HG03060 (cell line): ENCODE results near the gene RNF183.
"Not testable (repeated sequence)": the region's sequence is repeated elsewhere in the genome, so short reads cannot be mapped to it uniquely, and the experiment has no call there.

Experiments used
- ATAC-seq: cut with Tn5 transposase; IDR thresholded peaks from one replicate; pipeline ENCODE4 v1.9.1; 2021; ENCODE audit warnings: low read depth, moderate number of reproducible peaks; ENCODE audit not compliant: unreplicated experiment

RNF183 gene

DNA sequence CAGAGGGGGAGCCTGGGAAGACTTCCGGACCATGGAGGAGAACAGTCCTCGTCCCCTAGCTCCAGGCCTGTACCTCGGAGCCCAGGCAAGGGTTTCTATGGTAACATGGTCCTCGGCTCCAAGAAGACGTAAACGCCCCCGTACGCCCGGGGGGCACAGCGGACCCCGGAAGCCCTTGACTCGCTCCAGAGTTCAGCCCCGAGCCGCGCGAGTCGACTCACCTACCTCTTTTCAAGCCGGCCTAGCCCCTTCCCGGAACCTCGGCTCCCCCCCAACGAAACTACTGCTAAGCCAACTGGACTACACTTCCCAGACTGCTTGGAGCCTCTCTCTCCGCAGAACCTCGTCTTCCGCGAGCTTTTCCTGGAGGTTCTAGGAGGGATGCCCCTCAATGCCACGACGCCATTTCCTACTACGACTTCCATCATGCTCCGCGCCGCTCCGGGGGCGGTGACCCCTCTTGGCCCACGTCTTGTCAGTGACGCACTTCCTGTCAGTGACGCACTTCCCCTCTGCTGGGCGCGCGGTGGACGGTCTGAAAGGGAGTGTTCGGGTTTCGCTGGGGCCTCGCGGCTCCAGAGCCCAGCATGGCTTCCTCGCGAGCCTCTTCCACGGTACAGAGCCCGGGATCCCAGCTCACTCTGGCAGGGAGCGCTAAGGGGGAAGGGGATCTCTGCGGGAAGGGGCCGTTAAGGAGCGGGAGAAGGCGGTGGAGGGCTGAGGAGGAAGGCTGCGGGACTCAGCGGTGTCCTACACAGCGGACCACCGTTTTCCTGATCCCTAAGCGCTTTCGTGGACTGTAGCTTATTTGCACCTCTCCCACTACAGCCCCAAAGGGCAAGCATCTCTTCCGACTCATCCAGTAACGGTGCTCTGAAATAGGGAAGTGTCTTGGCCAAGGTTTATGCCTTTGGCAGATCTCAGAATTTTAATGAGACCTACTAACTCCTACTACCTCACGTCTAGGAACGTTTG lies 27.7 kb downstream of the RNF183 start, which contains the start of the genes CDC26 and PRPF4:
Gene CDC26, minus strand, starts transcription at position 416 of the 975 bp plus-strand sequence. CDS start 3,065 bp downstream, outside the sequence.
Gene PRPF4, plus strand, starts transcription at position 502 of the 975 bp plus-strand sequence. Its CDS starts 86 bp downstream, at position 588.
- ATAC-seq: peak; percentile 97

DNA sequence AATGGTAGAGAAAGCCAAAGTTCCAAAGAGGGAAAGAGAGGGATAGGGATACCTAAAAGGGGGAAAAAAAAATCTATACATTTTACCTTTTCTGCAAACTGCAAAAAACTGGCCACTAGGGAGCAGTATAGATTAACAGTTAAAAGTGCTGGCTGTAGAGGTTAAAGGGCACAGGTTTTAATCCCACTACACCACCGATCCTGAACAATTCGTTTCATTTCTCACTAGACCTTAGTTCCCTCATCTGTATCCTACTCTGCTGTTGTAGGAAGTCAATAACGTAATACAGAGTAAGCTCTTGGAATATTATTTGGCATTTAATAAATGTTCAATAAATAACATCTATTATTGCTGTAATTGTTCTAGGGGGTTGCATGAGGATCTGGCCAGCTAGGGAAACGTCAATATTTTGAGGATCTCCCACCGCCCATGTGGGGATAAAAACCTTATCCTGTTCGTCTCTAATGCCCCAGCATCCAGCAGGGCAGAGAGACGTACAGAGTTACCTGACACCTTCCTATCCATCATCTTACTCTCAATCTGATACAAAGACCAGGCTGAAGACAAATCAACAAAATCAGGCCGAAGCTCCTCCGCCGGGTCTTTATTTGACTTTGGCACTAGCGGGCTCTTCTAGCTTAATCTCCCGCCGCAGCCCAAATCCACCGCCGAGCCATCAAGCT lies 28.6 kb downstream of the RNF183 start:
- ATAC-seq: no peak

DNA sequence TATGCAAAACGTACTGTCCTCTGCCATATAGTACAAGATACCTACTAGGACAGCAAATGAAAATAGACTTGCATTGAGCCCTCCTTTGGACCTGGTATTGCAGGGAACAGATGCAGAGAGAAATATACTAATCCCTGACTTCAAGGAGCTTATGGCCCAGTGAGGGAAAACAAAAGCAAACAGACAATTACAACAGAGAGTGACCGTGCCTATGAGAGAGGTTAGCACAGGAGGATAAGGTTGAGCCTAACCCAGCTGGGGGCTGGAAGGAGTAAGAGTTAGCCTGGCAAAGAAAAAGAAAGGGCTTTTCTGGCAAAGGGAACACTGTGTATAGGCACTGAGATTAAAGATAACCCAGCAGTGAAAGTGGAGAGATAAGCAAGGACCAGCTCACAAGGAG lies 33.3 kb downstream of the RNF183 start:
- ATAC-seq: no peak

DNA sequence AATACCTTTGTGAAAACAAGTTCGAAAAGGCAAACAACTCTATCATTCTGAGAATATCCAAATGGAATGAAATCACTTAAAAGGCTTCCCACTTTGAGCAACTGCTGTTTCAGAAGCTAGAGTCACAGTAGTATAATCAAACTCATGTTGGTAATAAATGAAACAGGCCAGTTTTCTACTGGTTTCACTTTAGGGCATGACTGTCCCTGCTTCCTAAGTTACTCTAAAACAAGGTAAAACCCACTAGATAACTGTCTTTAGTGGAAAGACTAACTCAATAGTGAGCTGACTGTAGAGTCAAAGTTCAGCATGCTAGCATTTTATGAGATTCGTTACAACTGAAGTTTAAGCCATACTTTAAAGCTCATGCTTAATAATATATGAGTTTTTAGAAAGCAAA lies 33.8 kb downstream of the RNF183 start:
- no peak for ATAC-seq

DNA sequence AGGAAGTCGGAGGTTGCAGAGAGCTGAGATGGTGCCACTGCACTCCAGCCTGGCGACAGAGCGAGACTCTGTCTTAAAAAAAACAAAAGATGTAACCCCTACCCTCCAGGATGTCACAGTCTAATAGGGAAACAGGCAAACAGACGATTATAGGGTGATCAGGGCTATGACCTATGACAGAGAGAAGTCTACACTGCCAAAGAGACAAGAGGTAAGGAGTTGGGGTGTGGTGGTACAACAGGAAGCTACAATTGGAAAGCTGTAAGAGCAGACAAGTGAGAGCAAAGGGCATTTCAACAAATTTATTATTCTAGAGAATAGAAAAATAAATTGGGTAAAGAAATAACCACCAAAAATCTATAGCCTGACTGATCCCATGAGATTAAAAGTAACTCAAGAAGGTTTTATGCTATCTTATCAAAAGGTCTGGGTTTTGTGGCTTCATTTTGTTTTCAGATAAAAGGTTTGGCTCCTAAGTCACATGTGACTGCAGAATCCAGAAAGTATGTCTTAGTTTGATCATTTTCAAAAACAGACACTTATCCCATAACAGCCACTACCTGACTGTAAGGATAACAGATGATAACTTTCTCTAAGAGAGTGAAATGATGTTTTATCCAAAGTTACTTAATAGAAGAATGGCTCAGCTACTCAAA lies 35.1 kb downstream of the RNF183 start:
- no peak for ATAC-seq

DNA sequence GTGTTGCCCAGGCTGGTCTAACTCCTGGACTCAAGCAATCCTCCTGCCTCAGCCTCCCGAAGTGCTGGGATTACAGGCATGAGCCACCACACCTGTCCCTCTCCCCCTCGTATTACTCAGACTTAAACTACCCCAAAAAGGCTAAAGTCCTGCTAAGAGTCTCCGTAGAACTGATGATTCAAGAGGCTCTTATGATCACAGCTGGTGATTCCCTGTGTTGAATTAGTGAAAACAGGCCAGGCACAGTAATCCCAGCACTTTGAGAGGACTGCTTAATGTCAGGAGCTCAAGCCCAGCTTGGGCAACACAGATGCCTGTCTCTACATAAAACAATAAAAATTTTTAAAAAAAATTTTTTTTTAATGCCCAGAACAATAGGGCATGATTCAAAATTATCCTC lies 37.0 kb downstream of the RNF183 start:
- ATAC-seq: no peak

DNA sequence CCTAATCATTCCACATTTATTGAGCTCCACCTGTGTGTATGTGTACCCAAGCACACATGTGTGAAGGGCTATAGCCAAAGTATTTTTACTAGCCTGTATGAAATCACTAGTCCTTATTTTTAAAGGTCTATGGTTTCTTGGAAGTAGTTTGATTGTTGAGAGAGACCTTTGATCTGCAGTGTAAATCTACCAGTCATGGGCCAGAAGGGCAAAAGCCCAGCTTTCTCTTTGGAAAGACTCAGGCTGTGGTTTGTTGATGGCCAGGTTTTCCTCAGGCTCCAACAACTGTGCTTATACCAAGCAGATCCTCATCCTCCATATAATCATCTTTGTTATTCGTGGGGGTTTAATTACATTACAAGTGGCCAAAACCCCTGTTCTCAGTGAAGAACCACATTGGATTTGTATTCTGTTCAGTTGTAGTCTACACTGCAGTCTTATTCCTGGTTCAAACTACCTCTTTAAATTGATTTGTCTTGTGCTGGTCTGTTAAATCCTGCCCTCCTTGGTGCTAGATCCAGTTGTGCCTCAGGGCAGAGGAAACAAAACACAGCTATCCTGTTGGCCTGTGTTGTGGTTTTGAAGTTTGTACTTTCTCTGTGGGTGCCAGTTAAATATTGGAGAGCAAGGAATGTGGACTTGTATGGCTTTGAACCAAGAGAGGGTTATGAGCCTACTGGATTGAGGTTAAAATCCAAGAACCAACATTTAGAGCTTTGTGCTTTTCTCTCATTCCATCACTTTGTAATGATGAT lies 41.1 kb downstream of the RNF183 start:
- no peak for ATAC-seq

DNA sequence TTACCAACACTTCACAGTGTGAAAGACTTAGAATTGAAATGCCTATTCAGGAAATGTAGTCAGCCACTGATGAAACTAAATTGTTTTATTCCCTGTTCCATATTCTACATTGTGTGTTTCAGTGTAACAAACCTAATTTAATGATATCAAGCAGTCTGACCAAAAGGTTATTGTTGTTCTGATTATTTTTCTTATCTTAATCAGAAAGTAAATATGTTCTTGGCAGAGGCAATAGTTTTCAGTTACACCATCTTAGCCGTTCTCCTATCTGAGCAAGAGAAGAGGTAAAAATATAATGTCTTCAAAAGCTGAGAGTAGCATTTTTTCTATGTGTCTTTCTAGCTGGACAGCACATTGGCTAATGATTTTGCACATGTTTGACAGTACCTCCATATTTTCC lies 44.9 kb downstream of the RNF183 start:
- no peak for ATAC-seq

DNA sequence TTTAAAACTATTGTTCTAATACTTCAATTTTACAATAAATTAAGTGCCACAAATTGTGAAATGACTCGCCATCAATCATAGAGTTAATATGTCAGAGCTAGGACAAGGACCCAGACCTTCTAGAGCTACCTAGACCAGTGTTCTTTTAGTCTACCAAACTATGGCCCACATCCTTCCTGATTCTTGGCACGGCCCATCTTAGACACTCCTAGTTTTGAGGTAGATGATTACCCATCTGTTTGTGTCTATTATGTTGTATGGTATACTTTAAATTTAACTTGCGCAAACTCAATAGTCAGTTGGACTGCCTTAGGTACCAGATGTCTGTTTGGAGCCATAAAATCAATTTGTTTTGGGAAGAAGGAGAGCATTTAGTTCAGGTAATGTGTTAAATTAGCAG lies 45.3 kb downstream of the RNF183 start:
- no peak for ATAC-seq

DNA sequence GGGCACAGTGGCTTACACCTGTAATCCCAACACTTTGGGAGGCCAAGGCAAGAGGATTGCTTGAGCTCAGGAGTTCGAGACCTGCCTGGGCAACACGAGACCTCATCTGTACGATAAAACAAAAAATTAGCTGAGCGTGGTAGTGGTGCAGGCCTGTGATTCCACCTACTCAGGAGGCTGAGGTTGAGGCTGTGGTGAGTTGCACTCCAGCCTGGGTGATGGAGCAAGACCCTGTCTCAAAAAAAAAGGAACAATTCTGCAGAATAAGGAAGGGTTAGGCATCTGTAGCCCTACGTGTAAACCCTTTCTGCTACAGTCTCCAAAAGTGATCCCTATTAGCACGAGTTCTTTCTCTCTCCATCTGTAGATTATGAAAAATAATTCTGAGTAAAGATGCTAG lies 47.7 kb downstream of the RNF183 start:
- no peak for ATAC-seq

DNA sequence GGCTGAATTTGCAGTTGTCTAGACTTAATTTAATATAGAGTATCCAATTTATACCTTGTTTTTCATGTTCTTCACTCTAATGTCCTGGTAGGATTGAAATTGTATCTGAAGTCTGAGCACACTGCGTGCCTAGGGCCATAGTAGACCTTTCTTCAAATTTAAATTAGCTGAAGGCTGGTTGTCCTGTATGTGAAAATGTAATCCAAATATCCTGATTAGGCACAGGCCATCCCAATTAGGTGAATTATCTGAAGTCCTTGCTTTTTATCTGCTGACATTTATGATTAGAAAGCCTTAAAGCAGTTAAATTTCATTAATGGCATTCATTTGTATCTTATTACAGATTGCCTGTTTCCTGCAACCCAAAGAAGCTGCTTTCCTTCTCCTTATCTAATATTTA lies 48.2 kb downstream of the RNF183 start:
- ATAC-seq: no peak

DNA sequence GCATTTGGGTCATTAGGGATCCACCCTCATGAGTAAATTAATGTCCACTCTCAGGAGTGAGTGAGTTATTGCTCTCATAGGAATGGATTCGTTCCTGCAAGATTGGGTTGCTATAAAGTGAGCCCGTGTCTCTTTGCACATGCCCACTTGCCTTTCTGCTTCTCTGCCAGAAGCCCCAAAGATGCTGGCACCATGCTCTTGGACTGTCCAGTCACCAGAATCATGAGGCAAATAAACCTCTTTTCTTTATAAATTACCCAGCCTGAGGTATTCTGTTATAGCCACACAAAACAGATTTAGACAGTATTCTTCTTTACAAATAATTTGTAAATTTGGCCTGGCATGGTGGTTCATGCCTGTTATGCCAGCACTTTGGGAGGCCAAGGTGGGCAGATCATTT lies 52.4 kb downstream of the RNF183 start:
- no peak for ATAC-seq

DNA sequence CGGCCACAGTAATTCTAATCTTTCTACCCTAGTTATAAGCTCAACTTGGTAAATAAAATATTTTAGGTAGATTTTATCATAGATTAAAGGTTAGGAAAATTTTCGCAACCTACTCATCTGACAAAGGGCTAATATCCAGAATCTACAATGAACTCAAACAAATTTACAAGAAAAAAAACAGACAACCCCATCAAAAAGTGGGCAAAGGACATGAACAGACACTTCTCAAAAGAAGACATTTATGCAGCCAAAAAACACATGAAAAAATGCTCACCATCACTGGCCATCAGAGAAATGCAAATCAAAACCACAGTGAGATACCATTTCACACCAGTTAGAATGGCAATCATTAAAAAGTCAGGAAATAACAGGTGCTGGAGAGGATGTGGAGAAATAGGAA lies 53.5 kb downstream of the RNF183 start:
- ATAC-seq: not testable (repeated sequence)

DNA sequence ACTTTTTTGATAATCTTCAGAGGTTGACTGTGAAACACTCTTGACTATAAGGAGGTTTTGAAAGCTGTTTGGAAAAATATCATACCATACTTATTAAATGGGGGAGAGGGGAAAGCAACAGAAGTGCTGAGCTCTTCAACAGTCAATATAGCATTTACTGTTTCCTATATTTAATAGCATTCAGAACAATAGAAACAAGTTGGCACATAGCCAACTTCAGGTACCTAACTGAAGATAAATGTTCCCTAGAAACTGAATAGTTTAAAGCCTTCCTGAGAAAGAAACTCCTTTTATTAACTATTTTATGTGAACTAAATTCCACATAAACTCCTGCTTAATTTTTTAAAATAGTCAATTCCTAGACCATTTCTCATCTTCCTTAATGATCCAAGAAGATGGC lies 55.5 kb downstream of the RNF183 start:
- ATAC-seq: no peak
